Omental fat pad (tissue), 4 donors: ENCODE measurements around the gene GATA3. TPM values are rescaled to one million over a fixed set of nuclear protein-coding genes. Genes with fewer than 3 reads are reported as not detected.
A peak's percentile ranks its signal among the peaks of the same experiment; 100 is the strongest.

Experiments used
- ATAC-seq: fragments of 150-250 bp; one replicate; pipeline ENCODE4 v1.9.1; 2016; ENCODE audit warnings: mild to moderate bottlenecking, moderate library complexity; ENCODE audit not compliant: low FRiP score
- DNase-seq: peaks from one replicate; pipeline ENCODE4 v3.0.0-alpha.2; 2019; ENCODE audit warnings: low spot score
- CTCF ChIP-seq, 3 donors: fragments of 450-650 bp; IDR thresholded peaks; one replicate each; pipeline ENCODE4 v1.5.1; 2016 to 2017; ENCODE audit warnings: antibody characterized with exemption in 3 of 3, mild to moderate bottlenecking in 3 of 3, moderate library complexity in 2 of 3
- total RNA-seq, 4 donors: library from RNA; depleted of rRNA; stranded (reverse); fragments of >200 nt; gene quantifications; one replicate each; pipeline ENCODE4 v1.1.0, GENCODE V29; 2016

GATA3 gene
- total RNA-seq, 4 donors from 2014 or later: 0.28 to 3.1 (median 1.3) TPM

- no peak for ATAC-seq
- TF ChIP-seq CTCF (IDR thresholded peaks at IDR 0.05): no peak
- DNase-seq: no peak
Observed at GRCh38 chr10:8052956-8053445, 1.5 kb upstream of the GATA3 start.

DNA sequence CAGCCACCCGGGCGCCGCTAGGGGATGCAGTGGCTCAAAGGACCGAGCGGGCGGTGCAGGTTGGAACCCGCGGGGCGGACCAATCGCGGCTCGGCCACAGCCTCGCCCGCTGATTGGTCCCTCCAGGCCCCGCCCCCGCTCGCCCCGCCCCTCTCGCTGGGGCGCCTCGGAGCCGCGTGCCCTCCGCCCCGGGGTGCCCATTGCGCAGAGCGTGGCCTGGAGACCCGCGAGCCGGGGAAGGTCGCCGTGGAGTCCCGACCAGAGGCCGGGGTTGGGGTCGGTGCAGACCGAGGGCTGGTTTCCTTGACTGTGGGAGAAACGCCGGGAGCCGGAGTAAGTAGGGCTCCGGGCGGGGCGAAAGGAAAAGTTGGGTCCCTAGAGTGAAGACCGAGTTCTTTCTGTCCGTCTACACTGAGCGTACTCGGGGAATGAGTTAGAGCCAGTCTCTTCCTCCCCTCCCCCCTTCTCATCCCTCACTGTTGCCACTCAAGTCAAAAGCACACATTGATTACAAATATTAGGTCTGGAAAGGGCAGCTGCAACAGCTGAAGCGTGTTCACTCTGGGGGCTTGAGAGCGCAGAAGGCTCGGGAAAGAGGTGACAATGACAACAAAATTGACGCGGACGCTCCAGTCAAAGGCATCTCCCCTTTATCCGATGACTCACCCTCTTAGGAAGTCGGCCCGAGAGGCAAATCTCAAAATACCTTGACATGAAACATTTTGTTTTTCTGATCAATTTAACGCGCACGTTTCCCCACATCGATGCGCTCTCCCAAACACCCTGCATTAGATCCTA lies 843 bp upstream of the GATA3 start:
- ATAC-seq (peak; percentile 57), DNase-seq (peak; percentile 50)
- TF ChIP-seq CTCF (IDR thresholded peaks at IDR 0.05): peak in 1 of 3 donors; percentile 63

- TF ChIP-seq CTCF (IDR thresholded peaks at IDR 0.05): no peak
- ATAC-seq (no peak), DNase-seq (no peak)
Observed at GRCh38 chr10:8054244-8054493, 319 bp upstream of the GATA3 start.

DNA sequence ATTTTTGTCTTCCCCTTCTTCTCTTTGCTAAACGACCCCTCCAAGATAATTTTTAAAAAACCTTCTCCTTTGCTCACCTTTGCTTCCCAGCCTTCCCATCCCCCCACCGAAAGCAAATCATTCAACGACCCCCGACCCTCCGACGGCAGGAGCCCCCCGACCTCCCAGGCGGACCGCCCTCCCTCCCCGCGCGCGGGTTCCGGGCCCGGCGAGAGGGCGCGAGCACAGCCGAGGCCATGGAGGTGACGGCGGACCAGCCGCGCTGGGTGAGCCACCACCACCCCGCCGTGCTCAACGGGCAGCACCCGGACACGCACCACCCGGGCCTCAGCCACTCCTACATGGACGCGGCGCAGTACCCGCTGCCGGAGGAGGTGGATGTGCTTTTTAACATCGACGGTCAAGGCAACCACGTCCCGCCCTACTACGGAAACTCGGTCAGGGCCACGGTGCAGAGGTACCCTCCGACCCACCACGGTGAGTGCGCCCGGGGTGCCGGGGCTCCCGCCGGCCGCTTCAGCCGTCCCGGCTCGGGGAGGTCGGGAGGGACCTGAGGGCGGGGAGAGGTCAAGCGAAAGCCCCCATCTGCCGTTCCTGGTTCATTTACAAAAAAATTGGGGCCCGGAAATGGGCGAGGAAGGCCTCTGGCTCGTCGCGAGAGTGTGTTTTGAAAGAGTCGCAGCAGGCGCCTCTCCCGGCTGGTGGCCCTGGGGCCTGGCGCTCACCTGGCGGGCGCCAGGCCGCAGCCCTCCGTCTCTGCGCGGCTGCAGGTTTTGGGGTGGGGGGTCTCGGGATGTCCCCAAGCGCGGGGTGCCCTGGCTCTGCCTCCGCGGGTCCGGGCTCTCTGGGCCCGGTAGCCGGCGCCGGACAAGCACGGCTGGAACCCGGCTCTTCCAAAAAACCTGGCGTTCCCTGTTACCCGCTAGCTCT lies 1.2 kb downstream of the GATA3 start:
- DNase-seq (no peak), ATAC-seq (no peak)
- TF ChIP-seq CTCF (IDR thresholded peaks at IDR 0.05): no peak

DNA sequence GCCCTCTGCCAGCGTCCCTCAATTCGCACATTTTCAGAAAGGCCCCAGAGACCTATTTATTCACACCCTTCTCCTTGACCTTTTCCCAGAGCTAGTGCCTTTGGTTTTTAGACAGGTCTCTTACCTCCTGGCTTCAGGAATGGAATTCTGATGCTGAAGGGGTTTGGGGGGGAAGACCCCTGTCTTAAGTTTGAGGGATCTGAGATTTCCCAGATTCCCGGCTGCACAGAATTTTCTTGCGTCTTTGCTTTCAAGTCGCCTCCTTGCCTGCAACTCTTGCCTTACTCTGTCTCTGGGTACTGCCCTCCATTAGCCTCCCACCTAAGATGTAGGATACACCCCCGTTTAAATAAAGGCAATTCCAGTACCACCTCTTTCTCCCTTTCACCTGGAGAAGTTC lies 1.9 kb downstream of the GATA3 start:
- DNase-seq: no peak

GRCh38 chr10:8056871-8057331 lies 2.4 kb downstream of the GATA3 start:
- no peak for TF ChIP-seq CTCF (IDR thresholded peaks at IDR 0.05)

More for the DNA sequence above, 1.9 kb downstream of the GATA3 start:
- no peak for TF ChIP-seq CTCF (IDR thresholded peaks at IDR 0.05)
- no peak for ATAC-seq

More at GRCh38 chr10:8056871-8057331, 2.4 kb downstream of the GATA3 start:
- ATAC-seq: no peak
- no peak for DNase-seq
